ENCODE results near the gene IGDCC3.

IGDCC3 gene

GRCh38 chr15:65332391-65333147, 45.2 kb downstream of the IGDCC3 start:
- intact Hi-C loops (cut with micrococcal nuclease), result no loop called here
- H3K9me3 Mint-ChIP-seq, result no peaks in the 10 kb centered on the region
- H3K4me3 Mint-ChIP-seq, result no peak overlapping the region
- H3K27me3 Mint-ChIP-seq, result peaks cover 11% of the 10 kb centered on the region
- no peaks in the 10 kb centered on the region for H3K36me3 Mint-ChIP-seq (ENCODE audit: low read depth)
- H3K27ac Mint-ChIP-seq, result no peak overlapping the region
- peaks cover 5% of the 10 kb centered on the region for H3K4me1 Mint-ChIP-seq (ENCODE audit: low read depth)

GRCh38 chr15:65331811-65332210, 46.0 kb downstream of the IGDCC3 start:
- H3K27me3 Mint-ChIP-seq, result peaks cover 14% of the 10 kb centered on the region
- H3K9me3 Mint-ChIP-seq, result no peaks in the 10 kb centered on the region
- intact Hi-C loops (cut with micrococcal nuclease), result no loop called here
- H3K27ac Mint-ChIP-seq, result no peak overlapping the region
- H3K36me3 Mint-ChIP-seq (ENCODE audit: low read depth), result no peaks in the 10 kb centered on the region
- H3K4me3 Mint-ChIP-seq, result no peak overlapping the region
- peaks cover 5% of the 10 kb centered on the region for H3K4me1 Mint-ChIP-seq (ENCODE audit: low read depth)

GRCh38 chr15:65330934-65331645, 46.7 kb downstream of the IGDCC3 start:
- H3K27ac Mint-ChIP-seq, result no peak overlapping the region
- no peaks in the 10 kb centered on the region for H3K9me3 Mint-ChIP-seq
- intact Hi-C loops (cut with micrococcal nuclease), result no loop called here
- no peak overlapping the region for H3K4me3 Mint-ChIP-seq
- peaks cover 5% of the 10 kb centered on the region for H3K4me1 Mint-ChIP-seq (ENCODE audit: low read depth)
- H3K36me3 Mint-ChIP-seq (ENCODE audit: low read depth), result no peaks in the 10 kb centered on the region
- peaks cover 20% of the 10 kb centered on the region for H3K27me3 Mint-ChIP-seq

- no peaks in the 10 kb centered on the region for H3K9me3 Mint-ChIP-seq
- H3K36me3 Mint-ChIP-seq (ENCODE audit: low read depth), result no peaks in the 10 kb centered on the region
- no peak overlapping the region for H3K4me3 Mint-ChIP-seq
- intact Hi-C loops (cut with micrococcal nuclease), result no loop called here
- no peak overlapping the region for H3K27ac Mint-ChIP-seq
- peaks cover 5% of the 10 kb centered on the region for H3K4me1 Mint-ChIP-seq (ENCODE audit: low read depth)
- peaks cover 24% of the 10 kb centered on the region for H3K27me3 Mint-ChIP-seq
Observed at GRCh38 chr15:65329984-65330735, 47.6 kb downstream of the IGDCC3 start.

- H3K9me3 Mint-ChIP-seq, result no peaks in the 10 kb centered on the region
- no peaks in the 10 kb centered on the region for H3K36me3 Mint-ChIP-seq (ENCODE audit: low read depth)
- peaks cover 24% of the 10 kb centered on the region for H3K27me3 Mint-ChIP-seq
- no peak overlapping the region for H3K4me3 Mint-ChIP-seq
- peaks cover 5% of the 10 kb centered on the region for H3K4me1 Mint-ChIP-seq (ENCODE audit: low read depth)
- intact Hi-C loops (cut with micrococcal nuclease), result no loop called here
- no peak overlapping the region for H3K27ac Mint-ChIP-seq
Observed at GRCh38 chr15:65329288-65329983, 48.4 kb downstream of the IGDCC3 start.

- intact Hi-C loops (cut with micrococcal nuclease), result no loop called here
- Mint-ChIP-seq H3K4me1 (ENCODE audit: low read depth) (peaks cover 5% of the 10 kb centered on the region), H3K27me3 (peaks cover 23% of the 10 kb centered on the region), H3K9me3 (no peaks in the 10 kb centered on the region), H3K4me3 (no peak overlapping the region), H3K27ac (no peak overlapping the region), H3K36me3 (ENCODE audit: low read depth) (no peaks in the 10 kb centered on the region)
Observed at GRCh38 chr15:65328506-65329287, 49.1 kb downstream of the IGDCC3 start.

DNA sequence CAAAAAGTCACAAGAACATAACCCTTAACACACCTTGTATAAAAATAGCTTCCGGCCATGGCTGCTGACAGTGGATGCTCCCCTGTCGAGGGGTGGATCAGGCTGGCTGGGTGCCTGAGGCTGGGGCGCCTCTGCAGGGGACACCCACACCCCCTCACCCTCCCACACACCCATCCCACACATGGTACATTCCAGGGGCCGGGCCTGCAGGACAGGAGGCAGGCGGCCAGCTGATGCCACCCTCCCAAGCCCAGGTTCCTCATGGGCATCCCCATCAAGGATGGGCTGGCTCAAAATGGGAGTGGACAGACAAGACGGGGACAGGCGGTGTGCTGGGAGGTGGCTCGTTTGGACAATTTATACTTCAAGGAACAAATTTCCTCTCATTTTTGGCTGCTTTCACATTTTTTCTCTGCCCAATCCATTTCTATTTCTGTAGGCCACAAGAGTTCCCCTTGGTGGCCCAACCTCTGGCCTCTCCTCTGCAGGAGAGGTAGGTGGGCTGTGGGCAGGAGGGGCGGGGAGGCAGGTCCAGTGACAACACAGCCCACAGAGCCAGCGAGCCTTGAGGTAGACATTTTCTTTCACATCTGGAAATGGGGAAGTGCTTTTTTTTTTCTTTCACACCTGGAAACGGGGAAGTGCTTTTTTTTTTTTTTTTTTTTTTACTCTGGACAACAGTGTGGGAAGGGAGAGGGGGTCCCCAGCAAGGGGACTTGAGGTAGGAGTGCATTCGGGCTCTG, 50.0 kb downstream of the IGDCC3 start:
- intact Hi-C loops (cut with micrococcal nuclease), result no loop called here
- Mint-ChIP-seq H3K27ac (no peak overlapping the region), H3K4me1 (ENCODE audit: low read depth) (peaks cover 5% of the 10 kb centered on the region), H3K27me3 (peaks cover 27% of the 10 kb centered on the region), H3K4me3 (no peak overlapping the region), H3K36me3 (ENCODE audit: low read depth) (no peaks in the 10 kb centered on the region), H3K9me3 (no peaks in the 10 kb centered on the region)

DNA sequence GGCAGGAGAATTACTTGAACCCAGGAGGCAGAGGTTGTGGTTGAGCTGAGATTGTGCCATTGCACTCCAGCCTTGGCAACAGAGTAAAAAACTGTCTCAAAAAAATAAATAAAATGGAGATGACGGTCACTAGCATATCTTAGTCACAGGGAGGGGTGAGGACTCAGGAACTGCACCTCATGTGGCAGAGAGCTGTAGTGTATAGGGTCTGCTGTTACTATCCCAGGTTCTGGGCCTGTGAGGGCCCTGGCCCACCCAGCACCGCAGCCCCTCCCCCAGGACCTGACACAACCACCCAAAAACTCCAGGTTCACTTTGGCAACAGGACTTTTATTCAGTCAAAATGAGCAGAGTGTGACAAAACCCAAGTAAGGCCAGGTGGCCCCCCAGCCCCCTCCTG, 51.0 kb downstream of the IGDCC3 start:
- H3K9me3 Mint-ChIP-seq, result no peaks in the 10 kb centered on the region
- no peak overlapping the region for H3K27ac Mint-ChIP-seq
- no peaks in the 10 kb centered on the region for H3K36me3 Mint-ChIP-seq (ENCODE audit: low read depth)
- peaks cover 36% of the 10 kb centered on the region for H3K27me3 Mint-ChIP-seq
- peaks cover 5% of the 10 kb centered on the region for H3K4me1 Mint-ChIP-seq (ENCODE audit: low read depth)
- H3K4me3 Mint-ChIP-seq, result no peak overlapping the region
- intact Hi-C loops (cut with micrococcal nuclease), result no loop called here

- H3K9me3 Mint-ChIP-seq, result no peaks in the 10 kb centered on the region
- intact Hi-C loops (cut with micrococcal nuclease), result no loop called here
- H3K27me3 Mint-ChIP-seq, result peaks cover 41% of the 10 kb centered on the region
- peaks cover 5% of the 10 kb centered on the region for H3K4me1 Mint-ChIP-seq (ENCODE audit: low read depth)
- H3K36me3 Mint-ChIP-seq (ENCODE audit: low read depth), result no peaks in the 10 kb centered on the region
- no peak overlapping the region for H3K4me3 Mint-ChIP-seq
- no peak overlapping the region for H3K27ac Mint-ChIP-seq
Observed at GRCh38 chr15:65326117-65326526, 51.7 kb downstream of the IGDCC3 start.

DNA sequence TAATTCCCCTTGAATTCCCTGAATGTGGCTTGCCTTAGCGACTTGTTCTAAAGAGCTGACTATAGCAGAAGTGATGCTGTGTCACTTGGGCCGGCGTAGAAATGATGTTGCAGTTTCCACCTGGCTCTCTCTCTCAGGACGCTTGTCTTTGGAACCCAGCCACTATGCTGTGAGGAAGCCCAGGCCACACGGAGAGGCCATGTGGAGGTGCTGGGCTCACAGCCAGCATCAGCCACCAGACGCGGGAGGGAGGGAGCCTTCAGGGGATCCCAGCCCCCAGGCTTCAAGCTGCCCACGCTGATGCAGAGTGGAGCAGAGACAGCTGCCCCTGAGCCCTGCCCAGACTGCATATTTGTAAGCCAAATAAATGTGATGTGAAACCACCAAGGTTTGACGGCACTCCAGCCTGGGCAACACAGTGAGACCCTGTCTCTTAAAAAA, 54.7 kb downstream of the IGDCC3 start:
- H3K36me3 Mint-ChIP-seq (ENCODE audit: low read depth), result no peaks in the 10 kb centered on the region
- H3K27ac Mint-ChIP-seq, result no peak overlapping the region
- H3K27me3 Mint-ChIP-seq, result peaks cover 43% of the 10 kb centered on the region
- peaks cover 16% of the 10 kb centered on the region for H3K4me1 Mint-ChIP-seq (ENCODE audit: low read depth)
- no peak overlapping the region for H3K4me3 Mint-ChIP-seq
- intact Hi-C loops (cut with micrococcal nuclease), result no loop called here
- no peaks in the 10 kb centered on the region for H3K9me3 Mint-ChIP-seq

- H3K4me1 Mint-ChIP-seq (ENCODE audit: low read depth), result peaks cover 12% of the 10 kb centered on the region
- H3K4me3 Mint-ChIP-seq, result no peak overlapping the region
- H3K27me3 Mint-ChIP-seq, result peaks cover 30% of the 10 kb centered on the region
- no peaks in the 10 kb centered on the region for H3K9me3 Mint-ChIP-seq
- no peak overlapping the region for H3K27ac Mint-ChIP-seq
- no peaks in the 10 kb centered on the region for H3K36me3 Mint-ChIP-seq (ENCODE audit: low read depth)
- intact Hi-C loops (cut with micrococcal nuclease), result loop anchor here (1.0 to 5.0 kb wide), 2 partner anchors 66 to 83 kb away; no protein-coding TSS in a partner anchor
Observed at GRCh38 chr15:65318870-65319356, 58.9 kb downstream of the IGDCC3 start.

DNA sequence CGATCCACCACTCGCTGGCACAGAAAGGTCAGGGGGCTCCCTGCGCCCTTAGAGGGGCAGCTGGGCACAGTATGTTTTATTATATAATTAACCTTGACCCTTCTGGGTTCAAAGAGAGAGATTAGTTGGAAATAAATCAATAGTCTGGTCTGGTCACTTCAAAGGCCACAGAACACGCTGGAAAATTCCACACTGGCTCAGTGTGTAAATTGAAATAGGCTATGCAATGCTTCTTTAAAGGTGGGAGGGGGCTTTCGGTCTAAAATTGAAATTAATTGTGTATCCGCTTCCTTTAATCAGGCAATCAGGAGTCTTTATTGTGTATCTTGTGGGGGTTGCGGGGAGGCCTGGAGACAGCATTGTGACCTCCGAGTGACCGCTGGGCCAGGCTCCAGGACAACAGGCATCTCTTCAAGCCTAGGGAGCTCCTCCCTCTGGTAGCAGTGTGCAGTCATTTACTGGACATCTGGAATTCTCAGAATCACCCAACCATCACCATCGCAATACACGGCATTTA, 65.3 kb downstream of the IGDCC3 start:
- Mint-ChIP-seq H3K36me3 (ENCODE audit: low read depth) (no peaks in the 10 kb centered on the region), H3K27me3 (peaks cover 14% of the 10 kb centered on the region), H3K4me3 (no peak overlapping the region), H3K27ac (no peak overlapping the region), H3K9me3 (no peaks in the 10 kb centered on the region), H3K4me1 (ENCODE audit: low read depth) (no peaks in the 10 kb centered on the region)
- intact Hi-C loops (cut with micrococcal nuclease), result no loop called here

Measured in dendritic cell treated with granulocyte-macrophage colony-stimulating factor and Interleukin-4, amounts not matched to agents 40 ng/mL and 50 ng/mL, for 4 days (primary cell).